Heart left ventricle (tissue), 16 donors: ENCODE measurements around the gene TRPM3. TPM values are rescaled to one million over a fixed set of nuclear protein-coding genes. Genes with fewer than 3 reads are reported as not detected.

Experiments
- ATAC-seq, 4 donors: fragments of 200-7000 bp; cut with Tn5 transposase; one replicate each; pipeline ENCODE4 v1.9.1; 2020 to 2022; ENCODE audit warnings: moderate library complexity in 4 of 4, mild to moderate bottlenecking in 3 of 4, moderate number of reproducible peaks in 1 of 4
- DNase-seq, 5 donors: peaks; one replicate each; pipeline ENCODE4 v3.0.0-alpha.2; 2020
- H3K27ac ChIP-seq, 12 donors: fragments of 200-600 bp; sonication (generic) in 4 of 12; one replicate each; pipeline versions ENCODE4 v1.5.0 to v1.8.0; 2016 to 2022; ENCODE audit warnings: mild to moderate bottlenecking in 2 of 12
- H3K27me3 ChIP-seq, 9 donors: fragments of 200-600 bp; sonication (generic) in 2 of 9; one replicate each; pipeline versions ENCODE4 v1.5.1 to v1.8.0; 2016 to 2022; ENCODE audit warnings: mild to moderate bottlenecking in 3 of 9
- H3K36me3 ChIP-seq, 9 donors: fragments of 200-600 bp; sonication (generic) in 2 of 9; one replicate each; pipeline versions ENCODE4 v1.5.0 to v1.8.0; 2018 to 2022; ENCODE audit warnings: mild to moderate bottlenecking in 2 of 9
- H3K4me1 ChIP-seq, 12 donors: fragments of 200-600 bp; sonication (generic) in 4 of 12; one replicate each; pipeline versions ENCODE4 v1.5.0 to v1.8.0; 2016 to 2022; ENCODE audit warnings: mild to moderate bottlenecking in 3 of 12
- H3K4me3 ChIP-seq, 12 donors: fragments of 200-600 bp; sonication (generic) in 4 of 12; one replicate each; pipeline versions ENCODE4 v1.5.0 to v1.8.0; 2017 to 2022; ENCODE audit warnings: mild to moderate bottlenecking in 9 of 12, moderate library complexity in 4 of 12
- H3K9me3 ChIP-seq, 12 donors: fragments of 200-600 bp; sonication (generic) in 4 of 12; one replicate each; pipeline versions ENCODE4 v1.5.0 to v1.8.0; 2016 to 2022; ENCODE audit warnings: mild to moderate bottlenecking in 1 of 12
- POLR2A ChIP-seq, 2 donors: fragments of 450-650 bp; IDR thresholded peaks; one replicate each; pipeline ENCODE4 v1.6.1; 2017; ENCODE audit warnings: antibody characterized with exemption in 2 of 2, mild to moderate bottlenecking in 2 of 2, moderate library complexity in 2 of 2
- WGBS, 4 donors: extraction: QIAGEN DNeasy Blood & Tissue Kit in 2 of 4; methylation state at CpG; one replicate each; pipeline versions ENCODE4 v1.1.5 to v1.1.7; 2013 to 2018; 5-methylcytosine and 5-hydroxymethylcytosine counted together
- intact Hi-C, 10 donors: fragments of 100-400 bp; cut with DNase I; formaldehyde crosslinking; loops; one replicate each; pipeline versions ENCODE4 v1.11.1 to v1.14.2; 2022
- polyA plus RNA-seq, 2 donors: library from polyadenylated mRNA; stranded (reverse); fragments of 200-250 nt; gene quantifications; one replicate each; pipeline ENCODE4 v1.2.3, GENCODE V29; 2013
- total RNA-seq, 9 donors: library from RNA; depleted of rRNA in 2 of 9; stranded (reverse); fragments of >200 nt in 2 of 9; fragmentation: NEBNext Ultra II Directional in 3 of 9; extraction: Animal tissue kit (Norgen Biotek cat#: 25700) in 3 of 9; gene quantifications; one replicate each; pipeline versions ENCODE4 v1.1.0 to v1.2.4, GENCODE V29; 2016 to 2023
- TF ChIP-seq, protein P1 (sequence below), 12 donors: fragments of 200-600 bp; sonication (generic) in 4 of 12; IDR thresholded peaks; one replicate each; pipeline versions ENCODE4 v1.5.0 to v1.8.0; 2018 to 2022; ENCODE audit warnings: antibody characterized with exemption in 12 of 12, mild to moderate bottlenecking in 5 of 12
- donor health status: ischemic (EF 13 %, LVEDD 7.1; RV severe dilation, severe dysfunction).
- donor health status: healthy with polysubstance abuse.
- donor health status: DM: no; HTN: yes; CAD: no.
- donor health status: DM: no; HTN: no; CAD: no.
- donor health status: ischemic (EF 25% LVEDD 6.9; RV normal size, moderate dysfunction).
- donor health status: ischemic (EF 25% LVEDD 5.7; RV mildly dilated, moderate dysfunction).
- donor health status: healthy.
- donor health status: DM: yes; HTN: yes; CAD: no.
- donor health status: ischemic (EF 35%, LVEDD 5.7; RV mildly dilated, moderate dysfunction).
- donor health status: nonischemic (EF 11% LVEDD 7.7; RV severe dilation, severe dysfunction).
- donor health status: DM: yes; HTN: yes; CAD: no.
- donor health status: PGD.
- donor health status: ischemic (EF 29% LVEDD 5.4; RV normal size, mild dysfunction).
- donor health status: nonischemic (EF 23%, LVEDD 6.1; RV moderate dilation, normal function).

Gene TRPM3
- total and polyA plus RNA-seq, 11 donors = 0.02 to 0.91 (median 0.10) TPM; not detected in 1

DNA sequence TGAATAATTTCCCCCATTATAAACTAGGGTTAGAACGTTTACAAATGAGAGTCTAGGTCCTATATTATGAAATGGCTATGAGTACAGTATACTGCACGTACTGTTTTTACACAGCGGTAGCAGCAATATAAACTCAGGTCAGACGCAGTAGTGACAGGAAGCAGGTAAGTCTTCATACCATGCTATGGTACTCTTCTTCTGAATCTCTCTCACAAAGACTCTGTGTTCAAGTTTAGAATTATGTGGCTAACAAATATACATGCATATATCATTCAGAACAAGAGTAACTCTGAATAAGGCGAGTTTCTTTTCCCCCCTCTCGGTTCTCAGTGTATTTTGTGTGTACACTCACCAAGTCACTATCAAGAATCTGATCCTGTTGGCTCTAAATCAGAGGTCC, 592.0 kb downstream of the TRPM3 start:
- H3K4me1 ChIP-seq = peaks cover 0 to 8% (median 0%) of the 10 kb centered on the region in 12 donors
- no peak overlapping the region for H3K4me3 ChIP-seq
- H3K9me3 ChIP-seq = peaks cover 0 to 10% (median 0%) of the 10 kb centered on the region in 12 donors
- TF ChIP-seq, protein P1, sequence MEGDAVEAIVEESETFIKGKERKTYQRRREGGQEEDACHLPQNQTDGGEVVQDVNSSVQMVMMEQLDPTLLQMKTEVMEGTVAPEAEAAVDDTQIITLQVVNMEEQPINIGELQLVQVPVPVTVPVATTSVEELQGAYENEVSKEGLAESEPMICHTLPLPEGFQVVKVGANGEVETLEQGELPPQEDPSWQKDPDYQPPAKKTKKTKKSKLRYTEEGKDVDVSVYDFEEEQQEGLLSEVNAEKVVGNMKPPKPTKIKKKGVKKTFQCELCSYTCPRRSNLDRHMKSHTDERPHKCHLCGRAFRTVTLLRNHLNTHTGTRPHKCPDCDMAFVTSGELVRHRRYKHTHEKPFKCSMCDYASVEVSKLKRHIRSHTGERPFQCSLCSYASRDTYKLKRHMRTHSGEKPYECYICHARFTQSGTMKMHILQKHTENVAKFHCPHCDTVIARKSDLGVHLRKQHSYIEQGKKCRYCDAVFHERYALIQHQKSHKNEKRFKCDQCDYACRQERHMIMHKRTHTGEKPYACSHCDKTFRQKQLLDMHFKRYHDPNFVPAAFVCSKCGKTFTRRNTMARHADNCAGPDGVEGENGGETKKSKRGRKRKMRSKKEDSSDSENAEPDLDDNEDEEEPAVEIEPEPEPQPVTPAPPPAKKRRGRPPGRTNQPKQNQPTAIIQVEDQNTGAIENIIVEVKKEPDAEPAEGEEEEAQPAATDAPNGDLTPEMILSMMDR (IDR thresholded peaks at IDR 0.05) = no peak
- TF ChIP-seq POLR2A (IDR thresholded peaks at IDR 0.05) = no peak
- H3K27ac ChIP-seq = no peak overlapping the region
- intact Hi-C loops = no loop called here
- H3K36me3 ChIP-seq = no peaks in the 10 kb centered on the region
- 90 to 93% (median 91%) methylated on average over 6 of the region's 6 CpGs for WGBS, 4 donors
- DNase-seq (no peak), ATAC-seq (no peak)
- no peaks in the 10 kb centered on the region for H3K27me3 ChIP-seq

DNA sequence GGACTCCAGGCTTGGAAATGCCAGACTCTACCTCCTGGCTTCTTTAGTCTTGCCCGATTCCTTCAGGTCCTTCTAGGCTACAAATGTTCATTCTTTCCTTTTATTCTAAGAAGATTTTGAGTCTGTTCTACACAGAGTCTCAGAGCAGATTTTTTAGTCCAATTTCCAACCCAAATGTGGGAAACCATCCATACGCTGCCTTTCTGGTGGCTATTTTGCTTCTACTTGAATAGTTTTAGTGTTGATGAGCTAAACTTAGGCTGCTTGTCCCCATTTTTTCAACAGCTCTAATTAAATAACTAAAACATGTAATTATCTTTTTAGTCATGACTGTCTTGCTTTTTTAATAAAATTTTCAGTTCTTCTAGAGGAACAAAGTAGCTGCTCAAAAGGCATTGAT, 594.5 kb downstream of the TRPM3 start:
- intact Hi-C loops = no loop called here
- H3K36me3 ChIP-seq = no peaks in the 10 kb centered on the region
- no peak overlapping the region for H3K4me3 ChIP-seq
- peaks cover 0 to 11% (median 0%) of the 10 kb centered on the region in 12 donors for H3K9me3 ChIP-seq
- DNase-seq (no peak), ATAC-seq (no peak)
- H3K27ac ChIP-seq = no peak overlapping the region
- no peaks in the 10 kb centered on the region for H3K27me3 ChIP-seq
- 97 to 98% (median 97%) methylated on average over 2 of the region's 2 CpGs for WGBS, 4 donors
- H3K4me1 ChIP-seq = peaks cover 0 to 8% (median 0%) of the 10 kb centered on the region in 12 donors
- TF ChIP-seq POLR2A (IDR thresholded peaks at IDR 0.05) = no peak
- TF ChIP-seq, protein P1 (IDR thresholded peaks at IDR 0.05) = no peak

DNA sequence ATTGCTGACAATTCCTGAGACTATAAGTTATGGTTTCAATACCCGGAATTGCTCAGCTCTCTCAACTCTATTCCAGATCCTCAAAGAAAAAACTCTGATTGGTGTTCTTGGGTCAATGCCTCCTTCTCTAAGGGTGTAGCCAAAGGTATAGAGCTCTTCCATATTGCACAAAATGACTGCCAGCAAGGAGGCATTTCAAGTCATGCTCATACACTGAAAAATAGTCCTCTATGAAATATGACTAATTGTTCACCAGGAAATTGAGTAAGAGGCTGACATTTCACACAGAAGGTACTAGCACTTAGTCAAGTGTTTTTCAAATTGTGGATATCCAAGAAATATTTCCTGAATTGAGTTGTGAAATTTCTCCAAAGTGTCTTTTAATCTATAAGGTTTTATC, 595.9 kb downstream of the TRPM3 start:
- Histone ChIP-seq H3K36me3 (no peaks in the 10 kb centered on the region), H3K27me3 (no peaks in the 10 kb centered on the region), H3K9me3 (peaks cover 0 to 11% (median 0%) of the 10 kb centered on the region in 12 donors), H3K27ac (no peak overlapping the region), H3K4me3 (no peak overlapping the region), H3K4me1 (peaks cover 0 to 10% (median 0%) of the 10 kb centered on the region in 12 donors)
- intact Hi-C loops = no loop called here
- DNase-seq (no peak), ATAC-seq (no peak)
- WGBS, 4 donors = 92 to 100% (median 98%) methylated on average over 1 of the region's 1 CpG
- TF ChIP-seq, protein P1 (IDR thresholded peaks at IDR 0.05) = no peak
- no peak for TF ChIP-seq POLR2A (IDR thresholded peaks at IDR 0.05)

DNA sequence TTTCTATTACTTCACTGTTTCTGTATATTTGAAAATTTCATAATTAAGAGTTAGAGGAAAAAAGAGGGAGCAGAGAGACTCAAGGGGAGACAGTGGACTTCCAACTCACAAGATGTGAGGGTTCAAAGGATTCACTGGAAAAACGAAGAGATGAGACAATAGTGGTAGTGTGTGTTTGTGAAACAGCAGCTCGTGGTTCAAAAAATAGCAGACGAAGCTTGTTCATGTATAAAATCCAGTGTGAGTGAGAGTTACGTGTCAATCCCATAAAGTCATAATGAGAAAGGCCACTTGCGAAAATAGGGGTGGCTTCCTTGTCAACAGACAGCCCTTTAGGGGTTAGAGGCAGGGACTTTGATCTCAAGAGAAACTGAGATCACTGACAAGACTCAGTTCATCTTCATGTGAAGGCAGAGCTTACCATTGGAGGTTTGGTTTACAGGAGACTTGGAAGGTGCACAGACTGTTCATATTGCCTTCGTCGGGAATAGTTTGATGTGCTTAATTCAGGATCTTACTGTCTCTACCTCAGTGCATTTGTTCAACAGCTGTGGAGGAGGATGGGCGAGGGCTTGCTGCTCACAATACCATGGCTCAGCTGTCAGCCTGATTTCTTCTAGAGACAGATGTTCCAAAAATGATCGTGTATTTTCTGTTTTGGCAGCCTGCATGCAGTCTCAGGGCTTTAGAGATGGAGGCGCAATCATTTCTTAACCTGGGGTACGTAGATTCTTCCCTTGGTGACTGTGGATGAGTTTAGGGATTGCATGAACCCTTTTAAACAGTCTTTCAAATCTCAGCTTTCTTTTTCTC, 601.3 kb downstream of the TRPM3 start:
- no peak overlapping the region for H3K4me3 ChIP-seq
- H3K9me3 ChIP-seq = peaks cover 0 to 8% (median 0%) of the 10 kb centered on the region in 12 donors
- H3K27me3 ChIP-seq = no peaks in the 10 kb centered on the region
- intact Hi-C loops = loop anchor here in 2 of 10 donors (10.0 kb wide), 2 partner anchors 65 kb away; no protein-coding TSS in a partner anchor
- H3K4me1 ChIP-seq = peaks cover 0 to 15% (median 0%) of the 10 kb centered on the region in 12 donors
- ATAC-seq = peak in 1 of 4 donors; percentile 22
- H3K36me3 ChIP-seq = no peaks in the 10 kb centered on the region
- DNase-seq = no peak
- 75 to 83% (median 82%) methylated on average over 11 of the region's 11 CpGs for WGBS, 4 donors
- TF ChIP-seq, protein P1 (IDR thresholded peaks at IDR 0.05) = no peak
- no peak for TF ChIP-seq POLR2A (IDR thresholded peaks at IDR 0.05)
- H3K27ac ChIP-seq = no peak overlapping the region
